K562 (cell line): Measurements from ENCODE around the gene CISD3. TPM values are rescaled to one million over a fixed set of nuclear protein-coding genes. Genes with fewer than 3 reads are reported as not detected.

Experiments
- BMI1 ChIP-seq: fragments of 150-350 bp; IDR thresholded peaks from 2 replicates; pipeline ENCODE4 v1.6.1; 2014; ENCODE audit warnings: low read length
- BRF1 ChIP-seq: IDR thresholded peaks from 3 replicates; pipeline ENCODE4 v1.6.1; 2011; ENCODE audit warnings: borderline replicate concordance, mild to moderate bottlenecking; ENCODE audit not compliant: insufficient read length; ENCODE audit errors: extremely low read depth
- CAMTA2 ChIP-seq: fragments of 250-450 bp; sonication (Bioruptor Pico); conservative IDR thresholded peaks from 2 replicates; pipeline ENCODE4 v1.5.1; 2022
- CBX3 ChIP-seq, 2 experiments: IDR thresholded peaks; 1 replicate in 1 of 2; 2 replicates in 1 of 2; pipeline ENCODE4 v1.6.1; 2012; ENCODE audit warnings: inconsistent platforms in 2 of 2, low read length in 2 of 2, borderline replicate concordance in 1 of 2, control low read depth in 1 of 2
- E2F4 ChIP-seq: sonication (generic); formaldehyde crosslinking; IDR thresholded peaks from 2 replicates; pipeline ENCODE4 v1.8.0; 2022; ENCODE audit warnings: mild to moderate bottlenecking, low read depth, missing genetic modification reagents
- ELK3 ChIP-seq: fragments of 450-650 bp; formaldehyde crosslinking; IDR thresholded peaks from 2 replicates; pipeline ENCODE4 v1.4.0; 2020; ENCODE audit warnings: mild to moderate bottlenecking
- GTF3C2 ChIP-seq: IDR thresholded peaks from 3 replicates; pipeline ENCODE4 v1.6.1; 2011; ENCODE audit warnings: borderline replicate concordance, mild to moderate bottlenecking, moderate library complexity; ENCODE audit not compliant: insufficient read length; ENCODE audit errors: extremely low read depth
- IFI16 ChIP-seq: fragments of 250-450 bp; sonication (Bioruptor Pico); IDR thresholded peaks from 2 replicates; pipeline ENCODE4 v2.1.2; 2022; ENCODE audit warnings: mild to moderate bottlenecking, inconsistent platforms
- JUN ChIP-seq, 2 experiments: sonication (generic) in 1 of 2; formaldehyde crosslinking in 1 of 2; IDR thresholded peaks; 2 replicates each; pipeline versions ENCODE4 v1.6.1 to v1.8.0; 2012 to 2022; ENCODE audit warnings: borderline replicate concordance in 2 of 2, mild to moderate bottlenecking in 2 of 2, improper control_type of control experiment in 1 of 2, low read depth in 1 of 2, low read length in 1 of 2, missing genetic modification reagents in 1 of 2
- KDM1A ChIP-seq, 2 experiments: fragments of 450-650 bp; IDR thresholded peaks; 2 replicates each; pipeline ENCODE4 v1.6.1; 2016; ENCODE audit warnings: mild to moderate bottlenecking in 2 of 2
- MCM7 ChIP-seq, 2 experiments: fragments of 450-650 bp; IDR thresholded peaks; 2 replicates each; pipeline ENCODE4 v1.6.1; 2016 to 2018
- NCOA1 ChIP-seq: fragments of 450-650 bp; IDR thresholded peaks from 2 replicates; pipeline ENCODE4 v1.6.1; 2016; ENCODE audit warnings: low read depth
- PML ChIP-seq: IDR thresholded peaks from 2 replicates; pipeline ENCODE4 v1.6.1; 2012; ENCODE audit warnings: low read length, inconsistent platforms
- SMAD2 ChIP-seq: fragments of 150-350 bp; IDR thresholded peaks from 2 replicates; pipeline ENCODE4 v1.6.1; 2014; ENCODE audit warnings: low read depth, mild to moderate bottlenecking, low read length
- SRF ChIP-seq, 2 experiments: fragments of 250-450, 450-650 bp in 1 of 2; sonication (Bioruptor Pico) in 1 of 2; sonication (generic) in 1 of 2; formaldehyde crosslinking; IDR thresholded peaks; 2 replicates each; pipeline versions ENCODE4 v1.5.0 to v1.5.1; 2020 to 2022; ENCODE audit warnings: mild to moderate bottlenecking in 1 of 2, missing genetic modification reagents in 1 of 2
- XRCC4 ChIP-seq: IDR thresholded peaks from one replicate; pipeline ENCODE4 v1.6.1; 2011; ENCODE audit not compliant: insufficient read depth, insufficient read length; ENCODE audit errors: extremely low read depth
- ZBTB1 ChIP-seq: sonication (generic); formaldehyde crosslinking; IDR thresholded peaks from 2 replicates; pipeline ENCODE4 v1.8.1; 2023; ENCODE audit warnings: missing genetic modification reagents, low read depth, mild to moderate bottlenecking, borderline replicate concordance
- ZNF184 ChIP-seq: sonication (generic); formaldehyde crosslinking; IDR thresholded peaks from 2 replicates; pipeline ENCODE4 v1.5.0; 2020; ENCODE audit warnings: missing genetic modification reagents
- ZNF239 ChIP-seq: fragments of 250-450 bp; sonication (Bioruptor Pico); IDR thresholded peaks from 2 replicates; pipeline ENCODE4 v1.4.0; 2020; ENCODE audit warnings: mild to moderate bottlenecking
- ZNF384 ChIP-seq: IDR thresholded peaks from 2 replicates; pipeline ENCODE4 v1.6.1; 2012; ENCODE audit warnings: low read depth, low read length, improper control_type of control experiment
- ZNF766 ChIP-seq: fragments of 200-800 bp; sonication (Bioruptor generic); conservative IDR thresholded peaks from 2 replicates; pipeline ENCODE4 v1.6.1; 2016; ENCODE audit warnings: missing genetic modification characterization, missing compliant biosample characterization
- ZSCAN32 ChIP-seq: fragments of 450-650 bp; formaldehyde crosslinking; IDR thresholded peaks from 2 replicates; pipeline ENCODE4 v1.4.0; 2020; ENCODE audit warnings: mild to moderate bottlenecking, moderate library complexity
- polyA plus RNA-seq, 8 experiments: library from polyadenylated mRNA; depleted of rRNA in 4 of 8; stranded (reverse) in 5 of 8; unstranded in 3 of 8; fragments of >200 nt; fragmentation: Nextera tagmentation in 2 of 8; fragmentation: Illumina TruSeq in 1 of 8; extraction: Ambion mirVana in 2 of 8; extraction: Trizol in 1 of 8; gene quantifications; 2 replicates each; pipeline versions ENCODE4 v1.2.1 to v1.2.3, GENCODE V29; 2011 to 2014; ENCODE audit warnings: inconsistent platforms in 1 of 8, missing spikeins in 1 of 8
- total RNA-seq, 7 experiments: library from RNA; depleted of rRNA in 6 of 7; stranded (reverse); fragments of >200 nt in 6 of 7; fragmentation: Illumina TruSeq in 2 of 7; extraction: Trizol in 2 of 7; gene quantifications; 2 replicates each; pipeline versions ENCODE4 v1.2.1 to v1.2.3, GENCODE V29; 2011 to 2021; ENCODE audit warnings: low replicate concordance in 1 of 7
- TF ChIP-seq, protein P1 (sequence below): fragments of 450-650 bp; conservative IDR thresholded peaks from 2 replicates; pipeline ENCODE4 v1.6.1; 2016; ENCODE audit warnings: missing genetic modification characterization, low read depth, mild to moderate bottlenecking, control low read depth, missing compliant biosample characterization

CISD3 gene
- total and polyA plus RNA-seq, 9 of the 15 experiments (the other 6 are each of a cell fraction or from before 2014, with no cell fraction given) = 5.0 to 60.7 (median 15.7) TPM

- TF ChIP-seq BMI1 = no peak
- no peak for TF ChIP-seq ELK3 (CRISPR knock-in tag)
- TF ChIP-seq ZSCAN32 (CRISPR knock-in tag) = no peak
- no peak for TF ChIP-seq MCM7 (IDR thresholded peaks at IDR 0.05)
- peak; percentile 93 for TF ChIP-seq ZNF384
- TF ChIP-seq XRCC4 = no peak
- no peak for TF ChIP-seq SMAD2
- TF ChIP-seq ZNF239 (CRISPR knock-in tag) = no peak
- no peak for TF ChIP-seq E2F4
- TF ChIP-seq NCOA1 = no peak
- TF ChIP-seq CBX3 (IDR thresholded peaks at IDR 0.05; ENCODE audit: borderline replicate concordance in 1 of 2, low read length in 2 of 2) = no peak
- TF ChIP-seq JUN (IDR thresholded peaks at IDR 0.05; ENCODE audit: borderline replicate concordance, low read depth, low read length) = no peak
- no peak for TF ChIP-seq JUN (CRISPR knock-in tag; IDR thresholded peaks at IDR 0.05; ENCODE audit: borderline replicate concordance)
- no peak for TF ChIP-seq CAMTA2 (CRISPR knock-in tag)
- TF ChIP-seq ZNF184 (CRISPR knock-in tag) = no peak
- no peak for TF ChIP-seq PML
- no peak for TF ChIP-seq IFI16 (CRISPR knock-in tag)
- TF ChIP-seq BRF1 = peak; percentile 74
- TF ChIP-seq SRF (CRISPR knock-in tag; IDR thresholded peaks at IDR 0.05) = 0 out of 4 replicates have a peak, but pooled peaks of 1 of the 2 experiments have one; percentile 25
- no peak for TF ChIP-seq ZNF766 (CRISPR knock-in tag)
- TF ChIP-seq ZBTB1 (CRISPR knock-in tag) = no peak
- TF ChIP-seq, protein P1, sequence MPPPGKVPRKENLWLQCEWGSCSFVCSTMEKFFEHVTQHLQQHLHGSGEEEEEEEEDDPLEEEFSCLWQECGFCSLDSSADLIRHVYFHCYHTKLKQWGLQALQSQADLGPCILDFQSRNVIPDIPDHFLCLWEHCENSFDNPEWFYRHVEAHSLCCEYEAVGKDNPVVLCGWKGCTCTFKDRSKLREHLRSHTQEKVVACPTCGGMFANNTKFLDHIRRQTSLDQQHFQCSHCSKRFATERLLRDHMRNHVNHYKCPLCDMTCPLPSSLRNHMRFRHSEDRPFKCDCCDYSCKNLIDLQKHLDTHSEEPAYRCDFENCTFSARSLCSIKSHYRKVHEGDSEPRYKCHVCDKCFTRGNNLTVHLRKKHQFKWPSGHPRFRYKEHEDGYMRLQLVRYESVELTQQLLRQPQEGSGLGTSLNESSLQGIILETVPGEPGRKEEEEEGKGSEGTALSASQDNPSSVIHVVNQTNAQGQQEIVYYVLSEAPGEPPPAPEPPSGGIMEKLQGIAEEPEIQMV (tag) = no peak
- TF ChIP-seq GTF3C2 = peak; percentile 86
- no peak; a peak in 1 of 4 replicates for TF ChIP-seq KDM1A (IDR thresholded peaks at IDR 0.05)
These were observed 21.7 kb downstream of the CISD3 start (continued) for GRCh38 chr17:38751808-38752307.
